GM12878 (cell line): ENCODE measurements around the gene SEPTIN1. TPM values are rescaled to one million over a fixed set of nuclear protein-coding genes. Genes with fewer than 3 reads are reported as not detected.
A peak's percentile ranks its signal among the peaks of the same experiment; 100 is the strongest.

Source experiments
- BACH1 ChIP-seq: fragments of 450-650 bp; IDR thresholded peaks from 2 replicates; pipeline ENCODE4 v1.6.1; 2017; ENCODE audit warnings: mild to moderate bottlenecking, borderline replicate concordance
- CHD1 ChIP-seq: IDR thresholded peaks from 2 replicates; pipeline ENCODE4 v1.6.1; 2012; ENCODE audit warnings: low read depth, low read length, improper control_type of control experiment
- EED ChIP-seq: sonication (generic); IDR thresholded peaks from 2 replicates; pipeline ENCODE4 v1.6.1; 2016; ENCODE audit warnings: antibody characterized with exemption, low read depth
- EGR1 ChIP-seq, 2 experiments: IDR thresholded peaks; 1 replicate in 1 of 2; 2 replicates in 1 of 2; pipeline ENCODE4 v1.6.1; 2011 to 2012; ENCODE audit warnings: low read depth in 2 of 2, low read length in 2 of 2, borderline replicate concordance in 1 of 2, mild to moderate bottlenecking in 1 of 2, moderate library complexity in 1 of 2
- ESRRA ChIP-seq: IDR thresholded peaks from 2 replicates; pipeline ENCODE4 v1.6.1; 2012; ENCODE audit warnings: mild to moderate bottlenecking, low read length, improper control_type of control experiment
- HDGF ChIP-seq: fragments of 450-650 bp; IDR thresholded peaks from 2 replicates; pipeline ENCODE4 v1.6.1; 2016; ENCODE audit warnings: antibody characterized with exemption
- LARP7 ChIP-seq: fragments of 450-650 bp; IDR thresholded peaks from 2 replicates; pipeline ENCODE4 v1.6.1; 2017; ENCODE audit warnings: mild to moderate bottlenecking
- MEF2B ChIP-seq: fragments of 450-650 bp; IDR thresholded peaks from 2 replicates; pipeline ENCODE4 v1.6.1; 2018; ENCODE audit warnings: mild to moderate bottlenecking, moderate library complexity; ENCODE audit not compliant: partially characterized antibody, poor library complexity, severe bottlenecking
- MXI1 ChIP-seq: fragments of 150-350 bp; IDR thresholded peaks from 2 replicates; pipeline ENCODE4 v1.6.1; 2011; ENCODE audit warnings: low read depth, mild to moderate bottlenecking, inconsistent platforms, low read length, improper control_type of control experiment
- NFYB ChIP-seq: IDR thresholded peaks from 2 replicates; pipeline ENCODE4 v1.6.1; 2011; ENCODE audit warnings: low read depth, mild to moderate bottlenecking, low read length, improper control_type of control experiment, moderate library complexity; ENCODE audit not compliant: insufficient read depth
- POLR2A ChIP-seq: IDR thresholded peaks from 2 replicates; pipeline ENCODE4 v1.6.1; 2011; ENCODE audit warnings: low read depth, mild to moderate bottlenecking, low read length
- POLR2AphosphoS2 ChIP-seq: IDR thresholded peaks from 2 replicates; pipeline ENCODE4 v1.6.1; 2011; ENCODE audit warnings: low read depth, mild to moderate bottlenecking, low read length, improper control_type of control experiment, moderate library complexity
- RB1 ChIP-seq: fragments of 450-650 bp; formaldehyde crosslinking; IDR thresholded peaks from 2 replicates; pipeline ENCODE4 v1.6.1; 2017; ENCODE audit warnings: mild to moderate bottlenecking, borderline replicate concordance
- RUNX3 ChIP-seq: IDR thresholded peaks from 2 replicates; pipeline ENCODE4 v1.6.1; 2012; ENCODE audit warnings: low read length, inconsistent platforms
- SUPT20H ChIP-seq: IDR thresholded peaks from 2 replicates; pipeline ENCODE4 v1.6.1; 2011; ENCODE audit warnings: low read depth, mild to moderate bottlenecking, low read length, moderate library complexity, borderline replicate concordance; ENCODE audit not compliant: control insufficient read depth
- TBL1XR1 ChIP-seq: IDR thresholded peaks from 2 replicates; pipeline ENCODE4 v1.6.1; 2012; ENCODE audit warnings: low read depth, low read length, improper control_type of control experiment
- ZBED1 ChIP-seq: IDR thresholded peaks from 2 replicates; pipeline ENCODE4 v1.6.1; 2016; ENCODE audit warnings: borderline replicate concordance
- ZNF207 ChIP-seq: fragments of 450-650 bp; IDR thresholded peaks from 2 replicates; pipeline ENCODE4 v1.6.1; 2014; ENCODE audit warnings: antibody characterized with exemption, mild to moderate bottlenecking, borderline replicate concordance
- polyA plus RNA-seq, 11 experiments: library from polyadenylated mRNA; depleted of rRNA in 4 of 11; unstranded in 6 of 11; stranded (reverse) in 5 of 11; fragments of >200 nt; fragmentation: Nextera tagmentation in 4 of 11; fragmentation: Illumina TruSeq in 1 of 11; extraction: Ambion mirVana in 4 of 11; extraction: Trizol in 1 of 11; gene quantifications; 1 replicate in 1 of 11; 2 replicates in 10 of 11; pipeline versions ENCODE4 v1.2.1 to v1.2.3, GENCODE V29; 2011 to 2016; ENCODE audit warnings: inconsistent platforms in 2 of 11, missing spikeins in 2 of 11, low read depth in 1 of 11
- total RNA-seq, 4 experiments: library from RNA; depleted of rRNA in 3 of 4; stranded (reverse); fragments of >200 nt in 3 of 4; fragmentation: Illumina TruSeq in 1 of 4; extraction: Trizol in 1 of 4; gene quantifications; 2 replicates each; pipeline versions ENCODE4 v1.2.1 to v1.2.3, GENCODE V29; 2013 to 2021
- TF ChIP-seq, protein P1 (sequence below): IDR thresholded peaks from 2 replicates; pipeline ENCODE4 v1.6.1; 2012; ENCODE audit warnings: low read depth, low read length, improper control_type of control experiment
- TF ChIP-seq, protein P2 (sequence below), 3 experiments: IDR thresholded peaks in 2 of 3; conservative IDR thresholded peaks in 1 of 3; 2 replicates each; pipeline ENCODE4 v1.5.1; 2011; ENCODE audit warnings: low read depth in 3 of 3, low read length in 3 of 3, mild to moderate bottlenecking in 3 of 3, control low read depth in 2 of 3, moderate library complexity in 2 of 3, inconsistent platforms in 1 of 3, mixed read lengths in 1 of 3; ENCODE audit not compliant: control insufficient read depth in 2 of 3, insufficient read depth in 1 of 3; ENCODE audit errors: extremely low read depth in 1 of 3
- TF ChIP-seq, protein P3 (sequence below): fragments of 450-650 bp; IDR thresholded peaks from 2 replicates; pipeline ENCODE4 v1.6.1; 2017; ENCODE audit warnings: low read depth, mild to moderate bottlenecking, moderate library complexity

The SEPTIN1 gene
- total and polyA plus RNA-seq, 10 of the 15 experiments (the other 5 are each of a cell fraction or from before 2014, with no cell fraction given), result 2.8 to 153 (median 94.1) TPM

DNA sequence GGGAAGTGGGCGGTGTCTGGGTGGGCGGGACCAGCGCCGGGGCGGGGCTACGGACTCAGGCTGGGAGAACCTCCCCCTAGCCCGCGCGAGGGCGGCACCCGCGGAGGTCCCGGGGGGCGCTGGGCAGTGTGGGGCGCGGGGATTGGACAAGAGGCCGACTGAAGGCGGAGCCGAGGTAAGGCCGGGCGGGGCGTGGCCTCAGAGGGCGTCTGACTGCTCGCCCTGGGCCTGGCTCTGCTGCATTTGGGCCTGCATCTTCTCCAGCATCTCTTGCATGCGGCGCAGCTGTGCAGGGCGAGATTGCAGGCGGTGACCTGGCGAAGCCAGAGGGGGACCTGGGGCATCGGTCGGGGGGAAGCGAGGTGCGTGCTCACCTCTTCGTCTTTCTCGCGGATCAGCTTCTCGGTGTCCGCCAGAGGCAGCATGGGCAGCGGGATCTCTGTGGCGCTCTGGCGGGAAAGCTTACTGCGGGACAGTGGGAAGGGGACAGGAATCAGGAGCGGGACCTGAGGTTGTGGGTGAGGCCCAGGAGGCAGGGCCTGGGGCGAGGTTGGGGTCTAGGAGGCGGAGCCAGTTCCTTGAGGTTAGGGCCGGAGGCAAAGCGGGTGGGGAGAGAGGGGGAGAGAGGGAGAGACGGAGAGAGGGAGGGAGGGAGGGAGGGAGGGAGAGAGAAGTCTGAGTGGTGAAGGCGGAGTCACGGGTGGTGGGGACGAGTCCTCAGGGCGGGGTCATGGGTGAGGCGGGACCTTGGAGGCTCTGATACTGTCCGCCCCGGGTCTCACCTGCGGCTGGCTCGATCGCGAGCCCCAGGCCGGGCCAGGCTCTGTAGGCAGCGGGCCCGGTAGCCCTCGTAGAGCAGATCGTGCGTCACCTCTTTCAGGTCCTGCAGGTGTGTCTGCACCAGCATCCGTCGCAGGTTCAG lies 3.9 kb downstream of the SEPTIN1 start (continued):
- TF ChIP-seq, protein P1, sequence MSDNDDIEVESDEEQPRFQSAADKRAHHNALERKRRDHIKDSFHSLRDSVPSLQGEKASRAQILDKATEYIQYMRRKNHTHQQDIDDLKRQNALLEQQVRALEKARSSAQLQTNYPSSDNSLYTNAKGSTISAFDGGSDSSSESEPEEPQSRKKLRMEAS, result 0 out of 2 replicates have a peak, but pooled peaks have one; percentile 15
- no peak for TF ChIP-seq ZBED1
- no peak for TF ChIP-seq TBL1XR1
- peak; percentile 84 for TF ChIP-seq POLR2A
- TF ChIP-seq POLR2AphosphoS2, result peak; percentile 29; the same call in 1 of the 2 replicates
- TF ChIP-seq RUNX3, result peak; percentile 21; the same call in 1 of the 2 replicates
- peak; percentile 86; the same call in 1 of the 2 replicates for TF ChIP-seq RB1
- peak; percentile 40 for TF ChIP-seq EED
- peak; percentile 16; the same call in 1 of the 2 replicates for TF ChIP-seq LARP7
- TF ChIP-seq ZNF207, result peak; percentile 81; the same call in 1 of the 2 replicates
- TF ChIP-seq SUPT20H, result no peak
- no peak for TF ChIP-seq ESRRA
- TF ChIP-seq HDGF, result peak; percentile 95
- peak; percentile 79 for TF ChIP-seq MXI1
- peak; percentile 88 for TF ChIP-seq MEF2B
- TF ChIP-seq EGR1 (IDR thresholded peaks at IDR 0.05; ENCODE audit: borderline replicate concordance in 1 of 2, low read depth in 2 of 2, low read length in 2 of 2), result peak in 1 of 2 experiments; percentile 68; a peak in 1 of 3 replicates
- TF ChIP-seq, protein P2, sequence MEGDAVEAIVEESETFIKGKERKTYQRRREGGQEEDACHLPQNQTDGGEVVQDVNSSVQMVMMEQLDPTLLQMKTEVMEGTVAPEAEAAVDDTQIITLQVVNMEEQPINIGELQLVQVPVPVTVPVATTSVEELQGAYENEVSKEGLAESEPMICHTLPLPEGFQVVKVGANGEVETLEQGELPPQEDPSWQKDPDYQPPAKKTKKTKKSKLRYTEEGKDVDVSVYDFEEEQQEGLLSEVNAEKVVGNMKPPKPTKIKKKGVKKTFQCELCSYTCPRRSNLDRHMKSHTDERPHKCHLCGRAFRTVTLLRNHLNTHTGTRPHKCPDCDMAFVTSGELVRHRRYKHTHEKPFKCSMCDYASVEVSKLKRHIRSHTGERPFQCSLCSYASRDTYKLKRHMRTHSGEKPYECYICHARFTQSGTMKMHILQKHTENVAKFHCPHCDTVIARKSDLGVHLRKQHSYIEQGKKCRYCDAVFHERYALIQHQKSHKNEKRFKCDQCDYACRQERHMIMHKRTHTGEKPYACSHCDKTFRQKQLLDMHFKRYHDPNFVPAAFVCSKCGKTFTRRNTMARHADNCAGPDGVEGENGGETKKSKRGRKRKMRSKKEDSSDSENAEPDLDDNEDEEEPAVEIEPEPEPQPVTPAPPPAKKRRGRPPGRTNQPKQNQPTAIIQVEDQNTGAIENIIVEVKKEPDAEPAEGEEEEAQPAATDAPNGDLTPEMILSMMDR (IDR thresholded peaks at IDR 0.05 in 2 of 3, conservative IDR thresholded peaks at IDR 0.05 in 1 of 3; ENCODE audit: control insufficient read depth in 2 of 3, extremely low read depth in 1 of 3, insufficient read depth in 1 of 3, low read depth in 3 of 3, low read length in 3 of 3), result peak in 1 of 3 experiments; percentile 19; a peak in 1 of 6 replicates
- 0 out of 2 replicates have a peak, but pooled peaks have one; percentile 43 for TF ChIP-seq NFYB
- TF ChIP-seq CHD1, result 0 out of 2 replicates have a peak, but pooled peaks have one; percentile 35
- TF ChIP-seq BACH1, result peak; percentile 67; the same call in 1 of the 2 replicates
- TF ChIP-seq, protein P3, sequence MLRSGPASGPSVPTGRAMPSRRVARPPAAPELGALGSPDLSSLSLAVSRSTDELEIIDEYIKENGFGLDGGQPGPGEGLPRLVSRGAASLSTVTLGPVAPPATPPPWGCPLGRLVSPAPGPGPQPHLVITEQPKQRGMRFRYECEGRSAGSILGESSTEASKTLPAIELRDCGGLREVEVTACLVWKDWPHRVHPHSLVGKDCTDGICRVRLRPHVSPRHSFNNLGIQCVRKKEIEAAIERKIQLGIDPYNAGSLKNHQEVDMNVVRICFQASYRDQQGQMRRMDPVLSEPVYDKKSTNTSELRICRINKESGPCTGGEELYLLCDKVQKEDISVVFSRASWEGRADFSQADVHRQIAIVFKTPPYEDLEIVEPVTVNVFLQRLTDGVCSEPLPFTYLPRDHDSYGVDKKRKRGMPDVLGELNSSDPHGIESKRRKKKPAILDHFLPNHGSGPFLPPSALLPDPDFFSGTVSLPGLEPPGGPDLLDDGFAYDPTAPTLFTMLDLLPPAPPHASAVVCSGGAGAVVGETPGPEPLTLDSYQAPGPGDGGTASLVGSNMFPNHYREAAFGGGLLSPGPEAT, result peak; percentile 49
